ENCODE results near the gene HOXA9. TPM values are rescaled to one million over a fixed set of nuclear protein-coding genes. Genes with fewer than 3 reads are reported as not detected.
A peak's percentile ranks its signal among the peaks of the same experiment; 100 is the strongest.

Gene HOXA9
- total RNA-seq, 1 experiment from 2014 or later: 91.0 TPM

- Histone ChIP-seq H3K4me3 (replicated peaks in 1 of 2; ENCODE audit: low read depth in 1 of 2, low read length in 2 of 2) (peak overlapping the region; percentile 47 to 60), H3K79me2 (ENCODE audit: insufficient read depth, low read length) (peaks cover 20% of the 10 kb centered on the region), H3K9ac (ENCODE audit: low read length) (peak overlapping the region; percentile 72), H3K9me2 (ENCODE audit: insufficient read depth) (no peaks in the 10 kb centered on the region), H3K4me2 (ENCODE audit: low read length) (peak overlapping the region; percentile 92), H3K27ac (ENCODE audit: low read depth, low read length) (peak overlapping the region; percentile 87), H2AFZ (ENCODE audit: low read depth, low read length, poor library complexity, severe bottlenecking) (no peak overlapping the region), H3K4me1 (ENCODE audit: control insufficient read depth in 1 of 2, insufficient read depth in 2 of 2, low read length in 2 of 2) (peaks cover 63 to 83% of the 10 kb centered on the region in 2 experiments), H4K20me1 (ENCODE audit: insufficient read depth) (no peaks in the 10 kb centered on the region), H3K36me3 (ENCODE audit: control insufficient read depth in 1 of 2, insufficient read depth in 2 of 2, low read length in 2 of 2) (no peaks in the 10 kb centered on the region), H3K9me3 (ENCODE audit: control insufficient read depth in 1 of 2, insufficient read depth in 1 of 2, low read depth in 1 of 2, low read length in 2 of 2) (no peaks in the 10 kb centered on the region), H3K27me3 (ENCODE audit: insufficient read depth, low read length) (peaks cover 10% of the 10 kb centered on the region; the same call in 1 of the 2 replicates)
- ATAC-seq: peak; percentile 76
- RAD21 ChIA-PET (ENCODE audit: low non-redundant PET in 1 of 2, low total read pairs in 2 of 2, uncharacterized antibody in 2 of 2, unreplicated experiment in 2 of 2): interaction anchor here (0.6 to 1.2 kb wide), 4 partner anchors 19 to 57 kb away, joined by 3 to 4 read pairs (median 4); partner anchors contain the start of gene HOXA1 (in 1 of the 2)
- CTCF ChIA-PET: interaction anchor here (0.7 to 1.1 kb wide), 2 partner anchors 20 to 35 kb away, joined by 3 read pairs; no protein-coding TSS in a partner anchor
- BruUV-seq (replicated peaks): no TSS peak
- intact Hi-C loops (cut with micrococcal nuclease): loop anchor here (1.0 to 2.0 kb wide), 2 partner anchors 15 to 19 kb away; partner anchors contain the start of gene HOXA4
- peak; percentile 96 for DNase-seq (ENCODE audit: low read depth, low spot score)
- POLR2A ChIA-PET: interaction anchor here (0.8 to 2.4 kb wide), 6 partner anchors 10 to 251 kb away, joined by 3 to 8 read pairs (median 4); partner anchors contain the start of genes HOXA1 and SKAP2
- TF ChIP-seq SIN3A (IDR thresholded peaks at IDR 0.05; ENCODE audit: low read depth) (peak; percentile 98), YY1 (IDR thresholded peaks at IDR 0.05; ENCODE audit: extremely low read depth, insufficient replicate concordance, low read depth, low read length) (no peak), EGR1 (IDR thresholded peaks at IDR 0.05; ENCODE audit: low read depth) (peak; percentile 96), ATF3 (IDR thresholded peaks at IDR 0.05) (no peak; the same call in 1 of the 2 replicates), TCF7L2 (IDR thresholded peaks at IDR 0.05; ENCODE audit: borderline replicate concordance, extremely low read depth, insufficient read depth, insufficient read length) (peak; percentile 99), CTCF (IDR thresholded peaks at IDR 0.05 in 2 of 3, conservative IDR thresholded peaks at IDR 0.05 in 1 of 3; ENCODE audit: borderline replicate concordance in 1 of 3, insufficient read depth in 1 of 3, low read depth in 2 of 3, low read length in 2 of 3) (no peak), POLR2AphosphoS5 (IDR thresholded peaks at IDR 0.05; ENCODE audit: low read depth, low read length) (peak; percentile 72), CEBPB (IDR thresholded peaks at IDR 0.05; ENCODE audit: low read depth) (peak; percentile 95), CBX3 (IDR thresholded peaks at IDR 0.05; ENCODE audit: low read depth) (peak; percentile 93), POLR2A (IDR thresholded peaks at IDR 0.05; ENCODE audit: borderline replicate concordance, extremely low read depth, insufficient read depth, insufficient read length) (no peak), ZFX (IDR thresholded peaks at IDR 0.05) (no peak; the same call in 1 of the 2 replicates), SP1 (IDR thresholded peaks at IDR 0.05; ENCODE audit: low read depth) (peak; percentile 93), ZBTB33 (IDR thresholded peaks at IDR 0.05; ENCODE audit: extremely low read depth, insufficient replicate concordance, low read length) (no peak), RAD21 (IDR thresholded peaks at IDR 0.05; ENCODE audit: low read depth) (peak; percentile 43), FOSL1 (IDR thresholded peaks at IDR 0.05; ENCODE audit: low read depth) (peak; percentile 74), SRF (IDR thresholded peaks at IDR 0.05; ENCODE audit: low read depth) (peak; percentile 87), EZH2 (IDR thresholded peaks at IDR 0.05) (no peak), EZH2phosphoT487 (IDR thresholded peaks at IDR 0.05; ENCODE audit: borderline replicate concordance) (no peak)
- TF ChIP-seq, protein P1, sequence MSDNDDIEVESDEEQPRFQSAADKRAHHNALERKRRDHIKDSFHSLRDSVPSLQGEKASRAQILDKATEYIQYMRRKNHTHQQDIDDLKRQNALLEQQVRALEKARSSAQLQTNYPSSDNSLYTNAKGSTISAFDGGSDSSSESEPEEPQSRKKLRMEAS (IDR thresholded peaks at IDR 0.05): peak; percentile 74
Observed at GRCh38 chr7:27115221-27116026, 49.9 kb downstream of the HOXA9 start.
